Esophagus squamous epithelium (tissue), 4 donors: ENCODE measurements around the gene A1BG.

Experiments used
- CTCF ChIP-seq, 6 experiments: fragments of 450-650 bp in 4 of 6; fragments of 200-600 bp in 2 of 6; sonication (generic) in 2 of 6; IDR thresholded peaks; one replicate each; pipeline ENCODE4 v1.5.1; 2016 to 2019; ENCODE audit warnings: antibody characterized with exemption in 6 of 6, mild to moderate bottlenecking in 4 of 6, moderate library complexity in 4 of 6
- POLR2A ChIP-seq, 4 donors: fragments of 450-650 bp; IDR thresholded peaks; one replicate each; pipeline ENCODE4 v1.6.1; 2017; ENCODE audit warnings: antibody characterized with exemption in 4 of 4, mild to moderate bottlenecking in 4 of 4, moderate library complexity in 3 of 4

- TF ChIP-seq CTCF (IDR thresholded peaks at IDR 0.05) (no peak), POLR2A (IDR thresholded peaks at IDR 0.05) (no peak)
These were observed 7.7 kb downstream of the A1BG start for GRCh38 chr19:58345558-58345957.
